Adrenal gland (tissue), 12 donors: ENCODE data around the gene PITRM1. TPM values are rescaled to one million over a fixed set of nuclear protein-coding genes. Genes with fewer than 3 reads are reported as not detected.

Experiments used
- DNase-seq, 7 donors: peaks; one replicate each; pipeline ENCODE4 v3.0.0-alpha.2; 2019 to 2020
- H3K27ac ChIP-seq, 5 donors: fragments of 200-600 bp; sonication (generic) in 4 of 5; 1 replicate in 3 of 5; 2 replicates in 2 of 5; pipeline versions ENCODE4 v1.5.1 to v1.8.0; 2016 to 2020; ENCODE audit warnings: mild to moderate bottlenecking in 1 of 5
- H3K27me3 ChIP-seq: fragments of 200-600 bp; 2 replicates; pipeline ENCODE4 v1.8.0; 2021
- H3K36me3 ChIP-seq, 2 donors: fragments of 200-600 bp; replicated peaks in 1 of 2; 1 replicate in 1 of 2; 2 replicates in 1 of 2; pipeline versions ENCODE4 v1.5.1 to v1.8.0; 2018 to 2022
- H3K4me1 ChIP-seq, 2 donors: fragments of 200-600 bp; replicated peaks in 1 of 2; 1 replicate in 1 of 2; 2 replicates in 1 of 2; pipeline versions ENCODE4 v1.5.1 to v1.8.0; 2018 to 2021
- H3K4me3 ChIP-seq, 4 donors: fragments of 200-600 bp; sonication (generic) in 3 of 4; one replicate each; pipeline ENCODE4 v1.5.1; 2016 to 2018
- H3K9me3 ChIP-seq, 3 donors: fragments of 200-600 bp; sonication (generic) in 1 of 3; replicated peaks in 1 of 3; 1 replicate in 2 of 3; 2 replicates in 1 of 3; pipeline versions ENCODE4 v1.5.1 to v1.8.0; 2016 to 2021
- CTCF ChIP-seq, 6 experiments: fragments of 450-650 bp in 4 of 6; fragments of 200-600 bp in 2 of 6; sonication (generic) in 1 of 6; IDR thresholded peaks; 1 replicate in 5 of 6; 2 replicates in 1 of 6; pipeline versions ENCODE4 v1.5.1 to v1.8.0; 2016 to 2021; ENCODE audit warnings: antibody characterized with exemption in 6 of 6, mild to moderate bottlenecking in 2 of 6, moderate library complexity in 1 of 6
- POLR2A ChIP-seq, 2 donors: fragments of 450-650 bp; IDR thresholded peaks; one replicate each; pipeline ENCODE4 v1.6.1; 2017; ENCODE audit warnings: antibody characterized with exemption in 2 of 2, mild to moderate bottlenecking in 2 of 2, moderate library complexity in 1 of 2
- WGBS, 4 donors: extraction: QIAGEN DNeasy Blood & Tissue Kit in 2 of 4; methylation state at CpG; one replicate each; pipeline versions ENCODE4 v1.1.5 to v1.1.7; 2013 to 2017; 5-methylcytosine and 5-hydroxymethylcytosine counted together
- intact Hi-C, 2 donors: fragments of 100-400 bp; cut with DNase I; formaldehyde crosslinking; loops; one replicate each; pipeline versions ENCODE4 v1.14.1 to v1.15.0; 2022 to 2023
- polyA plus RNA-seq, 3 donors: library from polyadenylated mRNA; stranded (reverse); fragments of 200-250 nt in 2 of 3; fragments of 350-450 nt in 1 of 3; fragmentation: Illumina TruSeq in 1 of 3; extraction: RNeasy Lipid Tissue Mini Kit (QIAGEN cat#74804) in 1 of 3; gene quantifications; one replicate each; pipeline ENCODE4 v1.2.3, GENCODE V29; 2013 to 2014
- total RNA-seq, 9 donors: library from RNA; depleted of rRNA in 4 of 9; stranded (reverse); fragments of >200 nt in 4 of 9; fragments of 120-200 nt in 1 of 9; fragmentation: NEBNext Ultra II Directional in 1 of 9; extraction: Animal tissue kit (Norgen Biotek cat#: 25700) in 1 of 9; gene quantifications; one replicate each; pipeline versions ENCODE4 v1.1.0 to v1.2.4, GENCODE V29; 2013 to 2023
- donor health status: healthy with polysubstance abuse.
- donor health status: Bipolar disorder and iron deficiency.
- donor health status: DM: yes; HTN: yes; CAD: no.
- donor health status: DM: no; HTN: no; CAD: no.
- donor health status: DM: no; HTN: no; CAD: no.
- donor health status: DM: yes; HTN: yes; CAD: no.

Gene PITRM1
- total and polyA plus RNA-seq, 12 donors: 83.0 to 204 (median 102) TPM

GRCh38 chr10:3213208-3213607 lies 40.6 kb upstream of the PITRM1 start:
- TF ChIP-seq POLR2A (IDR thresholded peaks at IDR 0.05) (no peak), CTCF (IDR thresholded peaks at IDR 0.05) (no peak)
- 56 to 66% (median 60%) methylated on average over 10 of the region's 10 CpGs for WGBS, 4 donors
- no peaks in the 10 kb centered on the region for H3K9me3 ChIP-seq
- intact Hi-C loops: no loop called here
- H3K4me3 ChIP-seq: no peak overlapping the region
- peaks cover 3% of the 10 kb centered on the region for H3K27me3 ChIP-seq
- no peak overlapping the region for H3K27ac ChIP-seq
- H3K4me1 ChIP-seq: no peaks in the 10 kb centered on the region
- H3K36me3 ChIP-seq: no peaks in the 10 kb centered on the region
- no peak for DNase-seq

- intact Hi-C loops: no loop called here
- no peaks in the 10 kb centered on the region for H3K36me3 ChIP-seq
- no peaks in the 10 kb centered on the region for H3K9me3 ChIP-seq
- no peak for DNase-seq
- no peak overlapping the region for H3K27ac ChIP-seq
- 59 to 65% (median 62%) methylated on average over 10 of the region's 10 CpGs for WGBS, 4 donors
- H3K4me1 ChIP-seq: no peaks in the 10 kb centered on the region
- peaks cover 3% of the 10 kb centered on the region for H3K27me3 ChIP-seq
- H3K4me3 ChIP-seq: no peak overlapping the region
- TF ChIP-seq CTCF (IDR thresholded peaks at IDR 0.05) (no peak), POLR2A (IDR thresholded peaks at IDR 0.05) (no peak)
Measured at GRCh38 chr10:3210251-3210877, 37.8 kb upstream of the PITRM1 start.

- Histone ChIP-seq H3K36me3 (no peaks in the 10 kb centered on the region), H3K4me1 (no peaks in the 10 kb centered on the region), H3K27me3 (peaks cover 3% of the 10 kb centered on the region), H3K4me3 (no peak overlapping the region), H3K9me3 (no peaks in the 10 kb centered on the region), H3K27ac (no peak overlapping the region)
- intact Hi-C loops: no loop called here
- WGBS, 4 donors: 70 to 76% (median 72%) methylated on average over 24 to 31 of the region's 31 CpGs
- no peak for TF ChIP-seq CTCF (IDR thresholded peaks at IDR 0.05)
- no peak for TF ChIP-seq POLR2A (IDR thresholded peaks at IDR 0.05)
- DNase-seq: no peak
Measured at GRCh38 chr10:3208481-3209406, 36.2 kb upstream of the PITRM1 start.

- TF ChIP-seq CTCF (IDR thresholded peaks at IDR 0.05): no peak
- TF ChIP-seq POLR2A (IDR thresholded peaks at IDR 0.05): no peak
- H3K4me3 ChIP-seq: no peak overlapping the region
- H3K9me3 ChIP-seq: no peaks in the 10 kb centered on the region
- H3K36me3 ChIP-seq: no peaks in the 10 kb centered on the region
- peaks cover 3% of the 10 kb centered on the region for H3K27me3 ChIP-seq
- intact Hi-C loops: no loop called here
- DNase-seq: no peak
- H3K27ac ChIP-seq: no peak overlapping the region
- 58 to 63% (median 61%) methylated on average over 8 of the region's 8 CpGs for WGBS, 4 donors
- no peaks in the 10 kb centered on the region for H3K4me1 ChIP-seq
Measured at GRCh38 chr10:3207351-3207750, 34.8 kb upstream of the PITRM1 start.
